NCI-H2081 (cell line): Measurements from ENCODE around the gene ATAD1.
"Not testable (repeated sequence)": the region's sequence is repeated elsewhere in the genome, so short reads cannot be mapped to it uniquely, and the experiment has no call there.

Source experiments
- DNase-seq, 2 experiments: peaks; one replicate each; lab custom pipeline; 2025; lab: John Stamatoyannopoulos, UW

Gene ATAD1

DNA sequence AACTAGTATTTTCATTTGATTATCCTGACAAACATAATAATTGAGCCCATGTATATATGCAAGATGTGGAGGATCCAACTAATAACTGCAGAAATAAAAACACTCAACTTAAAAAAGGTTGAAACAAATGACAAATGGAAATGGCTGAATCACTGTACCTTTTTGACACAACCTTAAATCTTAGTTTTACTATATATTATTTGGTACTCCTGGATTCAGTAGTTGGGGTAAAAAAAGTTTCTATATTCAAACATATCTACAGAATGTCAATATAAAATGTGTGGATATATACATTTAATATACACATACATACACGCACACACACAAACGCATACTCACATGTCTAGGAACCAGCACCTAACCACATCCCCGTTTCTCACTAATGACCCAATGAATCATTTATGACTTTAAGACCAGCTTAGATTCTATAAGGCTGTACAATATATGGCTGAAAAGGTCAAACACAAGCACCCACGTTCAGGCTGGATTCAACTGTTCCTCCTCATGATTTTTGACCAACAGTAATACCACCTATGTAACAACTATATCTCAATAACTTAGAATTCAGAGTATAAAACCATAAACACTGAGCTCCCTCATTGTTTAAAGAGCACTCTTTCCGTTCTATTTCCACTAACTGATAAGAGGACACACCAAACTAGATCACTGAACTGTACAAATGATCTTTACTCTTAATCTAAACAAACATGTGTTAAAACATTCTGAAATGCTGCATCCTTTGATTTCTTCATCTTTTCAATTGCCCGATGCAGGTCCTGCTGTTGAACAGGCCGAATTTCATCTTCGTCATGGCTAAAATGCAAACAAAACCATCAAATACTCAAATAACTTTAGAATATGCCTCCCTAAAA, 63.8 kb downstream of the ATAD1 start:
- no peak for DNase-seq

DNA sequence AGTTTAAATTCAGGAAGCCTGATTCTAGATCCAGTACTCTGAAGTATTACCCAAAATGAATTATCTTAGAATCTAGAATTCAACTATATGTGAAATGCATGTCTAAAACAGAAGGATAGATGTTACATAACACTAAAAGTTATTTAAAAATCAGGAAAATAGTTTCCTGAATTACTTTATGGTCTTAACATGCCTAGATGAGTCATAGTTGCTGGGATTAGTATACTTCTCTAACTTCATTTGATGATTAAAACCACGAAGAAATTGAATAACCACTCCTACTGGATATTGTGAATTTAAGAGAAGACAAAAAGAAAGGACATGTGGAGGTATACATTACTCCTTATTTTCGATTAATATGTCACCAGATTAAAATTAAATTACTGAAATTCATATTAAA, 65.5 kb downstream of the ATAD1 start:
- DNase-seq = no peak

DNA sequence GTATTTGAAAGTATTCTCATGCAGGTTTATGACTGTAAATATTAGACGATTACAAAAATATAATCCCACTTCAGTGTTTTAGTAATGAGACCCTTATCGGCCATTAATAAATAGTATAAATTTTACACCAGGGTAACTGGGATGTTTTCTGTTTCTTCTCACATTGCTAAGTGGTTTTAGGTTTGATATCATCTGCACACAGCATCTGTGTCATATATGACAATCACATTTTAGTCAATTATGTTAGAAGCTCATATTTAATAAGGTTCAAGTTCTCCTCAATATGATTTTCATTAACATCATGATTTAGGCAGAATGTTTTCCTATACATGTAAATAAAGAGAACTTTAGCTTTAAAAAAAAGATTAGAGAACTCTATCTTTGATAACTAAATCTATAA, 66.8 kb downstream of the ATAD1 start:
- DNase-seq = no peak

DNA sequence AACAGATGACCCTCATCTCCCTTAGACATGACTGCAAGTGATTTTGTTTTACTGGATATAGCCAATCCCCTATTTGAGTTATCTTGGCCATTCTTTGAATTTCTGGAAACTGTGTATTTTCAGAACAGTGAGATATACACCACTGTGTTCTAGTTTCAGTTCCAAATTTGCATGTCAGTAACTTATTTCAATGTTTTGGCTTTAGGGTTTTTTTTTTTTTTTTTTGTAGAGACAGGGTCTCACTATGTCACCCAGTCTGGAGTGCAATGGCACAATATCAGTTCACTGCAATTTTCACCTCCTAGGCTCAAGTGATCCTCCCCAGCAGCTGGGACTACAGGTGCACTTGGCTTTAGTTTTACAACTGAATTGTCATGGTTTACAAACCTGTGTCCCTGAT, 67.2 kb downstream of the ATAD1 start:
- DNase-seq = no peak

DNA sequence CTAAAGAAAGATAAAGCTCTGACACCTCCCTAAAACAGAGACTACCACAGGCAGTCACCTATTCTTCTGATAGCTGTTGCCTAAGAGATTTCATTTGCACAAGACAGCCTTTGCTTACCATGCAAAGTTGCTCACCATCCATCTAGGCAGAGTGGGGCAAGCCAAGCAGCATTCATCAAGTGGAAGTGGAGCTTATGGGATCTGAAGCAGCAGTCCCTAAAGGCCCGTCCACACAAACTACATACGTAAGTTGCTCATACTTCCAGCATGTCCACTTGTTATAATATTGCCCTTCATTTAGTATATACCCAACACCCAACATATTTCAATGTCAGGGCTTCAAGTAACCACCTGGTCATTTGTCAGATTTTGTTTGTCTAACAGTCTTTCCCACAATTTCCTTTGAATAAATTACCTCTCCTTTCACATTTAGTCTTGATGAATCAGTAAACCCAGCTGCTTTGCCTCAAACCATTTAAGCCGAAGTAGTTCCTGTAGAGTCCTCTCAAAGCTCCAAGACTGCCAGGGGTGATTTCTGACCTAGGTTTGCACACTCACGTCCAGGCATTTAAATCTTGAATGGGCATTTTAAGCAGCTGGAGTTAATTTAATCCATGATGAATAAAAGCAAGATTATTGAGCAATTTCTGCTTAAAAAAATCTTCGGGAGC, 67.9 kb downstream of the ATAD1 start:
- peak in 1 of 2 experiments; percentile 32 for DNase-seq

DNA sequence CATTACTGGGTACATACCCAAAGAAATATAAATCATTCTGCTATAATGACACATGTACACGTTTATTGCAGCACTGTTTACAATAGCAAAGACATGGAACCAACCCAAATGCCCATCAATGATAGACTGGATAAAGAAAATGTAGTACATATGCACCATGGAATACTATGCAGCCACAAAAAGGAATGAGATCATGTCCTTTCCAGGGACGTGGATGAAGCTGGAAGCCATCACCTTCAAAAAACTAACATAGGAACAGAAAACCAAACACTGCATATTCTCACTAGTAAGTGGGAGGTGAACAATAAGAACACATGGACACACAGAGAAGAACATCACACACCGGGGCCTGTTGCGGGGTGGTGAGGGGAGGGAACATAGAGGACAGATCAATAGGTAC, 69.8 kb downstream of the ATAD1 start:
- DNase-seq = not testable (repeated sequence)

DNA sequence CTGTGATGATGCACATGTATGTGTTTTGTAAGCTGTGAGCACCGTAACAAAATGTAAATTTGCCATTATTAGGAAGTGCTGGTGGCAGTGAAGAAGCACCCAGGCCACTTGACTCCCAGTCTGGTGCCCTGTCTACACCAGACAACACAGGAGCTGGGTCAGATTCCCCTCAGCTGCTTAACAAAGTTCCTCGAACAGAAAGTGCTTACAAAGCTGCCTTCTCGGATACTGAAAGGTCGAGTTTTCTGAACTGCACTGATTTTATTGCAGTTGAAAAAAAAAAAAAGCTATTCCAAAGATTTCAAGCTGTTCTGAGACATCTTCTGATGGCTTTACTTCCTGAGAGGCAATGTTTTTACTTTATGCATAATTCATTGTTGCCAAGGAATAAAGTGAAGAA, 71.1 kb downstream of the ATAD1 start:
- no peak for DNase-seq

DNA sequence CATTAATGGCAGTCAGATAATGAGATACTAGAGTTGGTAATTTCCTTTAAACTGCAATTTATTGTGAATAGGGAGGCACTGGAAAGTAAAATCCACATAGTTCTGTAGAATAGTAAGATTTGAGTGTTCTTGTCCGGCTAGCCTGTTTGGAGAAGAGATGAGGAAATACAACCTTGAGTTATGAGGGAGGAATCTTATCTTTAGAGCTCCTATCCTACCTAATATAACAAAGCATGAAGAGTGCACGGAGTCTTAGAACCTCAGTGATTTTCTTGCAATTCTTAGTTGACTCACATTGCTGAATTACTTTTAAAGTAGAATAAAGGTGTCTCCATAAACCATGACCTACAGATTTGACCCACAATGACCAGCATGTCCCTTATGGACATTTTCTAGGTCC, 73.4 kb downstream of the ATAD1 start:
- DNase-seq = no peak

DNA sequence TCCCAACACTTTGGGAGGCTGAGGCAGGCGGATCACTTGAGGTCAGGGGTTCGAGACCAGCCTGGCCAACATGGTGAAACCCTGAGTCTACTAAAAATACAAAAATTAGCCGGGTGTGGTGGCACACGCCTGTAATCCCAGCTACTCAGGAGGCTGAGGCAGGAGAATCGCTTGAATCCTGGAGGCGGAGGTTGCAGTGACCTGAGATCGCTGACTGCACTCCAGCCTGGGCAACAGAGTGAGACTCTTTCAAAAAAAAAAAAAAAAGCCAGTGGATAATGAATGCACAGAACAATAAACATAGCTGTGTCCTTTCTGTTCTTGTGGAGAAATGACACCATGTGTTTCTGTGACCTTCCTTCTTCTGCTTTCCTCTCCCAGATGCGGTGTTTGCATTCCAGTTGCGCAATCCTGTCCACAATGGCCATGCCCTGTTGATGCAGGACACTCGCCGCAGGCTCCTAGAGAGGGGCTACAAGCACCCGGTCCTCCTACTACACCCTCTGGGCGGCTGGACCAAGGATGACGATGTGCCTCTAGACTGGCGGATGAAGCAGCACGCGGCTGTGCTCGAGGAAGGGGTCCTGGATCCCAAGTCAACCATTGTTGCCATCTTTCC, 74.9 kb downstream of the ATAD1 start:
- DNase-seq = not testable (repeated sequence)

DNA sequence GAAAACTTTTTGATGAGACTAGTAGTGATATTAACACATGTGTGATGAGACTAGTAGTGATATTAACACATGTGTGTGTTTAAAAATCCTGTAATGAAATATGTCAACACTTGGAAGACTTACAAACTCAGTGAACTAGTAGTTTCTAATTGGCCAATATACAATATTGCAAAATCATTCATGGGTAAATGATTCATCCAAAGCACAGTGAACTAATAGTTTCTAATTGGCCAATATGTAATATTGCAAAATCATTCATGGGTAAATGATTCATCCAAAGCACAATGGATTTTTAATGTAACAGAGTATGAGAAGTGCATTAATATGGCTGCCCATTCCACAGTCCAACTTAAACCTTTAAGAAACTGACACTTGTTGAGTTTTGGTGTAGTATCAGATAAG, 77.8 kb downstream of the ATAD1 start:
- DNase-seq = no peak

DNA sequence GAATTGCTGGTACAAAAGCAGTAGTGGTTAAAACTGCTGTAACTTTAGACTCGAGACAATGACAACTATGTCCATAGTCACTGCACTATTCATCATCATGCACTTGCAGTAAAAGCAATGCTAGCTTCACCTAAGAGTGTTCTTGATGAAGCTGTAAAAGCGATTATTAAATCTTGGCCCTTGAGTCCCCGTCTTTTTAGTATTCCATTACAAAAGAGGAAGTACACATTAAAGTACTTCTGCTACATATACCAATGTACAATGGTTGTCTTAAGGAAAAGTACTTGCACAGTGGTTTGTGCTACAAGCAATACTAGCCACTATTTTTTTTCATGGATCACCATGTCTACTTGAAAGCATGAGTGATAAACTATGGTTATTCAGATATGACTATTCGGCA, 78.3 kb downstream of the ATAD1 start:
- no peak for DNase-seq

DNA sequence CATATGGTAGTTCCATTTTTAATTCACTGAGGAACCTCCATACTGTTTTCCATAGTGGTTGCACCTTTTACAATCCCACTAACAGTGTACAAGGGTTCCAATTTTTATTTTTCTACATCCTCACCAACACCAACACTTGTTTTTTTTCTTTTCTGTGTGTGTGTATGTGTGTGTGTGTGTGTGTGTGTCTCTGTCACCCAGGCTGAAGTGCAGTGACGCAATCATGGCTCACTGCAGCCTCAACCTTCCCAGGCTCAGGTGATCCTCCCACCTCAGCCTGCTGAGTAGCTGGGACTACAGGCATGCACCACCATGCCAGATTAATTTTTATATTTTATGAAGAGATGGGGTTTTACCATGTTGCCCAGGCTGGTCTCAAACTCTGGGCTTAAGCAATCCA, 79.8 kb downstream of the ATAD1 start:
- not testable (repeated sequence) for DNase-seq

DNA sequence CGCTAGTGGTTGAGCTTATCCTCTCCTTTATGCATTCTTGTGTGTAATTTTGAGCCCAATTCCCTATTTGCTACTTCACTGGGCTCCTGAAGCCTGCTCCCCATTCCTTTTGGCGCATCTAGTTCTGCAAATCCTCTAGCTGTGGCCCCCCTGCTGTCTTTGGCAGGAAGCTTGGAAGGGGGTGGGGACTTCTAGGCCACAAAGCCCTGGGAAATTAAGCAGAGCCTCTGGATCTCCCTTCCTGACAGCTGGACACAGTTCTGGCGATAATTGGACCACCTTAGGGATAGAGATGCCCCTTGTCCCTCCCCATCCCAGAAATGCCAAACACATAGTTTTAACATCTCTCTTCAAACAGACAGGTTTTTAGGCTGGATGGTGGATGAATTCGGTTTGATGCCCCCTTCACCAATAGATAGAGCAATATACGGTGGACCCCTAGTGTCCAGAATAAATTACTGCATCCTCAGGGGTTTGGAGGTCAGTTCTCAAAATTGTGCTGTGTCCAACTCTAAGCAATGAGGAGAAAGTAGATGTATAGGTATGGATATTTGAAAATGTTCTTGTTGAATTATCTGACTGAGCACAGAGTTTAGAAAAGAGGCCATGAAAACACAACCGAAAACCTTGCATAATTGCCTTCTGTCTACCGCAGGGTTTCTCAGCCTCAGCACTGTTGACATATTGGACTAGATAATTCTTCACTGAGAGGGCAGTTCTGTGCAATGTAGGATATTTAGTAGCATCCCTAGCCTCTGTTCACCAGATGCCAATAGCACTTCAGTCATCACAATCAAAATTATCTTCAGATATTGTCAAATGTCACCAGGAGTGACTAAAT, 82.8 kb downstream of the ATAD1 start:
- DNase-seq = peak; percentile 27 to 40

DNA sequence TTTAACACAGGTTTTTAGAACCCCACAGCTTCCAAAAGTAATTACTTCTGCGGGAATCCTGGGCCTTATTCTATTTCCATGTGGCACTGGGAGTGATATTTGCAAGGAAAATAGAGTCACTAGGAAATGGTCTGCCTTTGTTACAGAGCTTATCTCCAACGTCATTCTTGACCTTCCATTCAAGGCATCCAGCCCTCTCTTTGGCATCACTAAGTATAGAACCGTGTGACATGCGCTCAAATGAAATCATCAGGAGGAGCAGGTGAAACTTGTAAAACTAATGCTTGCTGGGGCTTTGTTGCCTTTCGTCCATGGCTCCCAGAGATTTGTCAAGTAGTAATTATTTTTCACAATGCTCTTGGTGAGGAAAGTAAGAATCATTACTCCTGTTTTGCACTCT, 84.9 kb downstream of the ATAD1 start:
- DNase-seq = no peak

DNA sequence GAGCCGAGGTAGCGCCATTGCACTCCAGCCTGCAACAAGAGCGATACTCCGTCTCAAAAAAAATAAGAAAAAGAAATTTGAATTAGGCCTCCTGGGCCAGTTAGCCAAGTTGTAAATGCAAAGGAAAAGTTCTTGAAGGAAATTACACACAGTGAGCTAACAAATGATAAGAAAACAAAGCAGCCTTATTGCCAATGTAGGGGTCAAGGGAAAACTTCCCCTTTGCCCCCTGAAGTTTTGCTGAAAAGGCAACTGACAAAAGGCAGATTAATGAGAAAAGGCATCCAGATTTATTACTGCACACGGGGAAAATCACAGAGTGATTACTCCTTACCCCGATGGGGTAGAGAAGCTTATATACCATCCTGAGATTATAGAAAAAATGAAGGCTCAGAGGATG, 88.1 kb downstream of the ATAD1 start:
- no peak for DNase-seq

DNA sequence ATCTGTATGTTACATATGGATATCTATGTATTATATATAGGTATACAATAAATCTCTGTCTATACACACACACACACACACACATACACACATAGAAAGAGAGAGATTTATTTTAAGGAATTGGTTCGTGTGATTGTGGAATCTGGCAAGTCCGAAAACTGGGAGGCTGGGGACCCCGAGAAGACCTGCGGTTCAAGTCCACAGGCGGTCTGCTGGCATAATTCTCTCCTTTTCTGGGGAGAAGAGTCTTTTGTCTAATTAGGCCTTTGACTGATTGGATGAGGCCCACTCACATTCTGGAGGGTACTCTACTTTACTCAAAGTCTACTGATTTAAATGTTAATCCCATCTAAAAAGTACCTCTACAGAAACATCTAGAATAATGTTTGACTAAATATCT, 93.2 kb downstream of the ATAD1 start:
- DNase-seq = no peak

DNA sequence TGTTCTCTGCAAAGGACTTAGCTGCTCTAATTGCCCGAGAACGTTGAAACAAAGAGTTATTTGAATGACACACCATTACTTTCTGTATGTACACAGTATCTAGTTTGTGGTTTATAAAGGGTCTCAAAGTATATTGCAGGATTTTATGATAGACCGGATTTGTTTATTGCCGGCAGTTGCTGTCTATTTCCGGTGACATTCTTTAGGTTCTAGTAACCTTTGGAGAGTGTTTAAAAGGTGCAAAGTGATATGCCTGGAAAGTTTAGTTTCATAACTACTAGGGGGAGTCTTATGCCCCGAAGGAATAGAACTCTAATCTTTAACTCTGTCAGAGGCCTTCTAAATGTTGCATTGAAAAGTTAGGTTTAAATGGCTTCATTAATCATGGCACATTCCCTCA, 94.5 kb downstream of the ATAD1 start:
- no peak for DNase-seq

DNA sequence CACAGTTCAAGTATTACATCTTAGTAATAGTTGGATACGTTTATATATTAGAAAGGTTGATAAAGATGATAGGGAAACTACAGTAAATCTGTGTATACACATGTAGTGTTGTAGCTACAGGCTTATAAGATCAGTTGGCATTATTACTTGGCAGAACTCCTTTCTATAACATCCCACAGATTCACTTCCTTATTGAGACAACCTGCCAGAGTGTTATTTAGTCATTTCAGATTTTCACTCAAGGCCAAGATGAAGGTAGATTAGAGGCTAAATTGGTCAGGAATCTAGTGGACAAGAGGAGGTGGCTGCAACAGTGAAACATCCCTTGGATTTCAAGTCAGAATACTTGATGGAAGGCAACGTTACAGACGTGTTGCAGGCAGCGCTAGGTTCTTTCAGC, 95.3 kb downstream of the ATAD1 start:
- DNase-seq = no peak

DNA sequence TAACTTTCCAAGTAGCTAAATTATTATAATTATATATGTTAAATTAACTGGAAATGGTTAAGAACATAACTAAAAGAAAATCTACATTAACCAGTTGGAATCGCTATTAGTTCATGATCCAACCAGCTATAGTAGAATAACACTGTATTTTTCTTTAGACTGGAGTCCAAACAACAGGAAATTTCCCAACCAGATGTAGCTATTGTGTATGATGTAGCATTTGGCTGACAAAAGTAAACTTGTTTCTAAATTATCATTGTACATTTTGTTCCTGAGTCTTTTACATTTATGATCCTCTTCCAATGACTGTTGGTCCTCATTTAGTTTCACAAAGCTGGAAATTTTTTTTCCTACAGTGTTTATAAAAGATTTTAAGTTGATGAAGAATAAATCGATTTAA, 96.2 kb downstream of the ATAD1 start:
- DNase-seq = peak in 1 of 2 experiments; percentile 10

DNA sequence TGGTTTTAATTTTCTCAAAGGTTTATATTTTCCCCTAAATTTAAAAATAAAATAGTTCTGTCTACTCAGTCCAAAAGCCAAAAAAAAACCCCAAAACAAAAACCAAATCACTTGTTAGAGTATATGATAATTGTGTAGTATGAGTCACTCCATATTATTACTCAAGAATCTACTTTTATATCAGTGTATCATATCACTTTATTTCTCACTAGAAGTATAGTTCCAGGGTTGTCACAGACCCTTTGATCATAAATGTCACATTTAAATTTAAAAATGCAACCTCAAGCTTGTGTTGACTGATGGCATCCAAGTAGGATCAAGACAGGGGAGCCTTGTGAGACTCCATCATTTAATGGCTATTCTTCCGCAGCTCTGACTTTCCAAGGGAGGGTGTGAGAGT, 97.4 kb downstream of the ATAD1 start:
- DNase-seq = no peak

DNA sequence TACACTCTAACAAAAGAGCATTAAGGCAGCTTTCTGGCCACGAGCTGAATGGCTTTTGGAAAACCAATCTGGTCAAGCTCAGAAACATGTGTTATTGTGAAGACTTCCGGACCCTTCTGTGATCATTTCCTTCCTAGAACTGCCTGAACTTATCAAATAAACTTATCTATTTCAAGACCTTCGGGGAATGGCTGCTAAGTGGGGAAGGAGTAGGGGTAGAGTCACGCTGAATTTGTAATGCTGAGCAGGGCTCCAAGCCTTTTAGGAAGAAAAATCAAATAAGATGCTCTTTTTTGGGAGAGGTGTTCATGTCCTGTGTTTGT, 101.7 kb downstream of the ATAD1 start:
- no peak for DNase-seq

DNA sequence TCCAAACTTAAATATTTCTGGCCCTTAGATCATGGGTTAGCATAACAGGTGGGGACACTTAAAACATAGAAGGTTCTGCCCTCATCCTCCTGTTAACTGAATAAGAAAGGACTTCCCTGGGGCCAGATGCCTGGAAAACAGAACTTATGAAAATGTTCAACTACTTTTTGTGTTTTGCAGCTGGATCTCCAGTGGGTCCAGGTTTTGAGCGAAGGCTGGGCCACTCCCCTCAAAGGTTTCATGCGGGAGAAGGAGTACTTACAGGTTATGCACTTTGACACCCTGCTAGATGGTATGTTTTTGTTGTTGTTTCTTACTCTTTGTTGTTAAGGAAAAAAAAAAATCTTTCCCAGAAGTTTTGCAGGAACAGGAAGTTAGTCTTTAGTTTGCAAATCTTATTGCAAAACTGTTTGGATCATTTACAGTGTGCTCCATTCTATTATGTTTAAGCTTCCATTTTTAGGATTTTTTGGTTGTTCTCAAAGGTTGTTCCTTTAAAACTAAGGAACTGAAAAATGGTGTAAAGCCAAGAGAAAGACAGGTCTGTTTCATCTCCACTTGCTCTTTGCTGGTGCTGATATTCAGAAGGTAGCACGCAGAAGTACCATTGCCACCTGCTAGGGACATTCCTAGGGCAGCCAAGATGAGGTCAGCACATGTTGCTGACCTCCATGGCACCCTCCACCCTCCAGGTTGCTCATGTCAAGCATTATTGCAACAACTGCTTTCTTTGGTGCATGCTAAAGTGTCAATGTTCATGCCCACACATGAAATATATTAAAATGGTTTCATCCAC, 102.3 kb downstream of the ATAD1 start:
- DNase-seq = no peak
